Epithelial cell of umbilical artery (primary cell): Measurements from ENCODE around the gene LAP3. TPM values are rescaled to one million over a fixed set of nuclear protein-coding genes. Genes with fewer than 3 reads are reported as not detected.

ENCODE experiments used
- total RNA-seq: library from RNA; depleted of rRNA; stranded (reverse); fragments of >200 nt; gene quantifications from 2 replicates; pipeline ENCODE4 v1.2.3, GENCODE V29; 2014

LAP3 gene
- 159 and 547 TPM in 2 replicates for total RNA-seq

GRCh38 chr4:17576932-17577664 lies at the start of gene LAP3:
LAP3 (plus strand) TSS chr4:17577198; CDS start chr4:17577466, 268 bp downstream.

GRCh38 chr4:17614416-17615299 lies 37.7 kb downstream of the LAP3 start, which contains the start of gene MED28:
MED28 (plus strand) TSS chr4:17614641; CDS start chr4:17614655, 14 bp downstream.

Other genes starting within 250 kb of the LAP3 start
- 16.6 and 50.3 TPM in 2 replicates for gene QDPR, start 65.1 kb upstream of the LAP3 start, total RNA-seq
- gene CLRN2, start 62.0 kb upstream of the LAP3 start, total RNA-seq = not detected in 2 replicates
- gene MED28, start 37.4 kb downstream of the LAP3 start, total RNA-seq = 8.8 and 17.9 TPM in 2 replicates
- not detected in 2 replicates for gene FAM184B, start 204.4 kb downstream of the LAP3 start, total RNA-seq
- gene DCAF16, start 233.6 kb downstream of the LAP3 start, total RNA-seq = 21.8 and 27.2 TPM in 2 replicates
- 39.3 and 61.1 TPM in 2 replicates for gene NCAPG, start 233.8 kb downstream of the LAP3 start, total RNA-seq